Caco-2 (cell line): ENCODE results near the gene SH3D19. TPM values are rescaled to one million over a fixed set of nuclear protein-coding genes. Genes with fewer than 3 reads are reported as not detected.

Source experiments
- BruUV-seq: library from RNA; stranded (reverse); fragments of 400-500 nt; replicated peaks from 2 replicates; lab custom pipeline; 2021; lab: Mats Ljungman, UMichigan
- CTCF ChIA-PET: fragments of 300-600 bp; sonication (Branson Sonifier 250); formaldehyde crosslinking; loops from one replicate; lab custom pipeline; 2022; ENCODE audit warnings: antibody characterized with exemption; lab: Charles Lee
- POLR2A ChIA-PET: fragments of 300-600 bp; sonication (Branson Sonifier 250); formaldehyde crosslinking; loops from one replicate; lab custom pipeline; 2022; ENCODE audit warnings: antibody characterized with exemption; lab: Charles Lee
- DNase-seq, 2 experiments: peaks; one replicate each; pipeline versions ENCODE4 v3.0.0 to v3.0.0-alpha.2; 2020 to 2022
- H3K27me3 ChIP-seq: replicated peaks from 2 replicates; pipeline ENCODE4 v1.6.0; 2011; ENCODE audit warnings: low read length; ENCODE audit not compliant: control insufficient read depth, insufficient read depth
- H3K36me3 ChIP-seq: 2 replicates; pipeline ENCODE4 v1.5.1; 2011; ENCODE audit warnings: low read length; ENCODE audit not compliant: control insufficient read depth, insufficient read depth
- H3K4me1 ChIP-seq: fragments of 250-450 bp; sonication (Bioruptor Pico); 2 replicates; pipeline ENCODE4 v1.5.1; 2020; ENCODE audit warnings: mild to moderate bottlenecking
- H3K4me3 ChIP-seq: 2 replicates; pipeline ENCODE4 v1.5.1; 2011; ENCODE audit warnings: low read depth, mild to moderate bottlenecking, control low read depth, low read length
- H3K9me3 ChIP-seq: fragments of 250-450 bp; sonication (Bioruptor Pico); 2 replicates; pipeline ENCODE4 v1.5.1; 2020; ENCODE audit warnings: mild to moderate bottlenecking, moderate library complexity
- H3K27ac Mint-ChIP-seq: one replicate; pipeline ENCODE4 v1.8.0; 2022; ENCODE audit warnings: mixed read lengths; ENCODE audit not compliant: unreplicated experiment
- H3K27me3 Mint-ChIP-seq: one replicate; pipeline ENCODE4 v1.8.0; 2022; ENCODE audit warnings: mixed read lengths; ENCODE audit not compliant: insufficient read depth, unreplicated experiment
- H3K36me3 Mint-ChIP-seq: one replicate; pipeline ENCODE4 v1.8.0; 2022; ENCODE audit warnings: mild to moderate bottlenecking, mixed read lengths; ENCODE audit not compliant: insufficient read depth, unreplicated experiment
- H3K4me1 Mint-ChIP-seq: one replicate; pipeline ENCODE4 v1.8.0; 2022; ENCODE audit warnings: low read depth, mixed read lengths; ENCODE audit not compliant: unreplicated experiment
- H3K4me3 Mint-ChIP-seq: one replicate; pipeline ENCODE4 v1.8.0; 2022; ENCODE audit warnings: mild to moderate bottlenecking, moderate library complexity, mixed read lengths; ENCODE audit not compliant: unreplicated experiment
- H3K9me3 Mint-ChIP-seq: one replicate; pipeline ENCODE4 v1.8.0; 2022; ENCODE audit warnings: mixed read lengths; ENCODE audit not compliant: unreplicated experiment
- CTCF ChIP-seq, 2 experiments: fragments of 200-600 bp in 1 of 2; IDR thresholded peaks; 1 replicate in 1 of 2; 2 replicates in 1 of 2; pipeline versions ENCODE4 v1.5.1 to v1.8.0; 2011 to 2022; ENCODE audit warnings: antibody characterized with exemption in 1 of 2, control low read depth in 1 of 2, inconsistent platforms in 1 of 2, low read depth in 1 of 2, low read length in 1 of 2, mild to moderate bottlenecking in 1 of 2, moderate library complexity in 1 of 2; ENCODE audit not compliant: insufficient read depth in 1 of 2, severe bottlenecking in 1 of 2, unreplicated experiment in 1 of 2
- intact Hi-C: fragments of 100-400 bp; cut with micrococcal nuclease; formaldehyde crosslinking; loops from one replicate; pipeline ENCODE4 v1.10.0; 2022; ENCODE audit not compliant: unreplicated experiment
- total RNA-seq: library from RNA; stranded (reverse); gene quantifications from 2 replicates; pipeline ENCODE4 v1.2.3, GENCODE V29; 2022

The SH3D19 gene
- total RNA-seq, 1 experiment from 2014 or later: 57.8 TPM

- Mint-ChIP-seq H3K27me3 (no peaks in the 10 kb centered on the region), H3K4me3 (no peak overlapping the region), H3K27ac (no peak overlapping the region), H3K36me3 (peaks cover 4% of the 10 kb centered on the region), H3K9me3 (no peaks in the 10 kb centered on the region), H3K4me1 (peaks cover 8% of the 10 kb centered on the region)
- POLR2A ChIA-PET: no interaction called here
- Histone ChIP-seq H3K4me1 (peaks cover 25% of the 10 kb centered on the region), H3K36me3 (no peaks in the 10 kb centered on the region; the same call in 1 of the 2 replicates), H3K4me3 (no peak overlapping the region), H3K9me3 (no peaks in the 10 kb centered on the region), H3K27me3 (no peaks in the 10 kb centered on the region)
- DNase-seq: no peak
- BruUV-seq: no TSS peak
- intact Hi-C loops: no loop called here
- no peak for TF ChIP-seq CTCF (IDR thresholded peaks at IDR 0.05; ENCODE audit: insufficient read depth in 1 of 2, low read depth in 1 of 2, low read length in 1 of 2, severe bottlenecking in 1 of 2, unreplicated experiment in 1 of 2)
- CTCF ChIA-PET: no interaction called here
These were observed 231.1 kb downstream of the SH3D19 start for GRCh38 chr4:151094290-151094751.

GRCh38 chr4:151093203-151093602, 232.2 kb downstream of the SH3D19 start:
- Histone ChIP-seq H3K36me3 (no peaks in the 10 kb centered on the region; the same call in 1 of the 2 replicates), H3K27me3 (no peaks in the 10 kb centered on the region), H3K4me3 (no peak overlapping the region), H3K4me1 (peaks cover 25% of the 10 kb centered on the region), H3K9me3 (no peaks in the 10 kb centered on the region)
- intact Hi-C loops: no loop called here
- Mint-ChIP-seq H3K27ac (no peak overlapping the region), H3K36me3 (no peaks in the 10 kb centered on the region), H3K4me1 (peaks cover 8% of the 10 kb centered on the region), H3K9me3 (no peaks in the 10 kb centered on the region), H3K27me3 (no peaks in the 10 kb centered on the region), H3K4me3 (no peak overlapping the region)
- BruUV-seq: no TSS peak
- CTCF ChIA-PET: no interaction called here
- POLR2A ChIA-PET: no interaction called here
- DNase-seq: no peak
- TF ChIP-seq CTCF (IDR thresholded peaks at IDR 0.05; ENCODE audit: insufficient read depth in 1 of 2, low read depth in 1 of 2, low read length in 1 of 2, severe bottlenecking in 1 of 2, unreplicated experiment in 1 of 2): no peak

- Mint-ChIP-seq H3K4me3 (no peak overlapping the region), H3K27me3 (no peaks in the 10 kb centered on the region), H3K9me3 (no peaks in the 10 kb centered on the region), H3K36me3 (no peaks in the 10 kb centered on the region), H3K27ac (peak overlapping the region; percentile 50), H3K4me1 (peaks cover 8% of the 10 kb centered on the region)
- POLR2A ChIA-PET: no interaction called here
- no peak for DNase-seq
- intact Hi-C loops: no loop called here
- no peak for TF ChIP-seq CTCF (IDR thresholded peaks at IDR 0.05; ENCODE audit: insufficient read depth in 1 of 2, low read depth in 1 of 2, low read length in 1 of 2, severe bottlenecking in 1 of 2, unreplicated experiment in 1 of 2)
- no peaks in the 10 kb centered on the region for H3K9me3 ChIP-seq
- peaks cover 25% of the 10 kb centered on the region for H3K4me1 ChIP-seq
- H3K4me3 ChIP-seq: no peak overlapping the region
- CTCF ChIA-PET: no interaction called here
- no peaks in the 10 kb centered on the region for H3K27me3 ChIP-seq
- BruUV-seq: no TSS peak
- no peaks in the 10 kb centered on the region; the same call in 1 of the 2 replicates for H3K36me3 ChIP-seq
These were observed 232.9 kb downstream of the SH3D19 start for GRCh38 chr4:151092488-151092887.
